GM19395 (cell line): Measurements from ENCODE around the gene ARMC7.

Experiments
- ATAC-seq: cut with Tn5 transposase; IDR thresholded peaks from one replicate; pipeline ENCODE4 v1.9.1; 2021; ENCODE audit warnings: mild to moderate bottlenecking, moderate library complexity; ENCODE audit not compliant: unreplicated experiment

Gene ARMC7

GRCh38 chr17:75077496-75078283 is 32.1 kb upstream of the ARMC7 start:
- ATAC-seq: peak; percentile 49

GRCh38 chr17:75078284-75079022 is 31.3 kb upstream of the ARMC7 start:
- ATAC-seq: peak; percentile 52

- no peak for ATAC-seq
These were observed 30.8 kb upstream of the ARMC7 start for GRCh38 chr17:75079023-75079373.

GRCh38 chr17:75081611-75082540 is 27.9 kb upstream of the ARMC7 start:
- no peak for ATAC-seq

GRCh38 chr17:75082683-75083082 is 27.1 kb upstream of the ARMC7 start:
- ATAC-seq: no peak

- no peak for ATAC-seq
These were observed 25.6 kb upstream of the ARMC7 start for GRCh38 chr17:75084039-75084660.

GRCh38 chr17:75086496-75087181 is 23.1 kb upstream of the ARMC7 start:
- ATAC-seq: no peak

GRCh38 chr17:75087182-75087557 is 22.6 kb upstream of the ARMC7 start:
- peak; percentile 17 for ATAC-seq

- ATAC-seq: peak; percentile 69
These were observed 22.0 kb upstream of the ARMC7 start, which contains the start of gene SLC16A5 for GRCh38 chr17:75087558-75088453. Gene SLC16A5, plus strand, starts transcription at chr17:75087954. Its CDS starts 5,683 bp downstream, at chr17:75093637.

- ATAC-seq: no peak
These were observed 21.0 kb upstream of the ARMC7 start for GRCh38 chr17:75088465-75089417.

- ATAC-seq: no peak
These were observed 18.6 kb upstream of the ARMC7 start for GRCh38 chr17:75090871-75091854.

- no peak for ATAC-seq
These were observed 17.9 kb upstream of the ARMC7 start for GRCh38 chr17:75091855-75092327.

GRCh38 chr17:75093548-75094158 is 16.1 kb upstream of the ARMC7 start:
- ATAC-seq: no peak

GRCh38 chr17:75094871-75095399 is 14.8 kb upstream of the ARMC7 start:
- no peak for ATAC-seq

GRCh38 chr17:75096082-75096625 is 13.6 kb upstream of the ARMC7 start:
- no peak for ATAC-seq

- ATAC-seq: no peak
These were observed 11.9 kb upstream of the ARMC7 start for GRCh38 chr17:75097865-75098264.
